ENCODE results near the gene THBS4. TPM values are rescaled to one million over a fixed set of nuclear protein-coding genes. Genes with fewer than 3 reads are reported as not detected.
"Not testable (repeated sequence)": the region's sequence is repeated elsewhere in the genome, so short reads cannot be mapped to it uniquely, and the experiment has no call there.

THBS4 gene
- total RNA-seq, 1 experiment from 2014 or later = 0.82 TPM

GRCh38 chr5:80103371-80103770 is 68.2 kb downstream of the THBS4 start:
- H3K4me3 Mint-ChIP-seq (ENCODE audit: unreplicated experiment) = no peak overlapping the region
- H3K4me1 Mint-ChIP-seq (ENCODE audit: insufficient read depth, unreplicated experiment) = no peaks in the 10 kb centered on the region
- H3K36me3 Mint-ChIP-seq (ENCODE audit: insufficient read depth, unreplicated experiment) = no peaks in the 10 kb centered on the region
- no peak for TF ChIP-seq CTCF (IDR thresholded peaks at IDR 0.05; ENCODE audit: unreplicated experiment)
- intact Hi-C loops (cut with micrococcal nuclease) = no loop called here
- no peak overlapping the region for H3K27ac Mint-ChIP-seq (ENCODE audit: low read depth, unreplicated experiment)
- CTCF ChIA-PET = interaction anchor here (1.9 to 2.1 kb wide), 2 partner anchors 12 to 204 kb away, joined by 6 to 10 read pairs; no protein-coding TSS in a partner anchor
- no TSS peak for BruUV-seq (replicated peaks)
- H3K9me3 Mint-ChIP-seq (ENCODE audit: unreplicated experiment) = peaks cover 7% of the 10 kb centered on the region
- no peak for DNase-seq (ENCODE audit: unreplicated experiment)
- POLR2A ChIA-PET = no interaction called here
- H3K27me3 Mint-ChIP-seq (ENCODE audit: insufficient read depth, unreplicated experiment) = no peaks in the 10 kb centered on the region

- ChIA-PET POLR2A (no interaction called here), CTCF (interaction anchor here (1.3 to 1.8 kb wide), 3 partner anchors 14 to 202 kb away, joined by 4 to 10 read pairs (median 7); no protein-coding TSS in a partner anchor)
- Mint-ChIP-seq H3K4me1 (ENCODE audit: insufficient read depth, unreplicated experiment) (no peaks in the 10 kb centered on the region), H3K4me3 (ENCODE audit: unreplicated experiment) (no peak overlapping the region), H3K27ac (ENCODE audit: low read depth, unreplicated experiment) (no peak overlapping the region), H3K27me3 (ENCODE audit: insufficient read depth, unreplicated experiment) (no peaks in the 10 kb centered on the region), H3K9me3 (ENCODE audit: unreplicated experiment) (peaks cover 7% of the 10 kb centered on the region), H3K36me3 (ENCODE audit: insufficient read depth, unreplicated experiment) (no peaks in the 10 kb centered on the region)
- BruUV-seq (replicated peaks) = no TSS peak
- DNase-seq (ENCODE audit: unreplicated experiment) = no peak
- intact Hi-C loops (cut with micrococcal nuclease) = no loop called here
- TF ChIP-seq CTCF (IDR thresholded peaks at IDR 0.05; ENCODE audit: unreplicated experiment) = no peak
Measured at GRCh38 chr5:80105698-80106439, 70.7 kb downstream of the THBS4 start.

- ChIA-PET POLR2A (no interaction called here), CTCF (interaction anchor here (1.3 to 1.8 kb wide), 3 partner anchors 15 to 200 kb away, joined by 4 to 10 read pairs (median 7); no protein-coding TSS in a partner anchor)
- no peak for TF ChIP-seq CTCF (IDR thresholded peaks at IDR 0.05; ENCODE audit: unreplicated experiment)
- no peaks in the 10 kb centered on the region for H3K27me3 Mint-ChIP-seq (ENCODE audit: insufficient read depth, unreplicated experiment)
- DNase-seq (ENCODE audit: unreplicated experiment) = no peak
- peaks cover 7% of the 10 kb centered on the region for H3K9me3 Mint-ChIP-seq (ENCODE audit: unreplicated experiment)
- H3K36me3 Mint-ChIP-seq (ENCODE audit: insufficient read depth, unreplicated experiment) = no peaks in the 10 kb centered on the region
- H3K4me1 Mint-ChIP-seq (ENCODE audit: insufficient read depth, unreplicated experiment) = no peaks in the 10 kb centered on the region
- H3K27ac Mint-ChIP-seq (ENCODE audit: low read depth, unreplicated experiment) = no peak overlapping the region
- no peak overlapping the region for H3K4me3 Mint-ChIP-seq (ENCODE audit: unreplicated experiment)
- intact Hi-C loops (cut with micrococcal nuclease) = no loop called here
- no TSS peak for BruUV-seq (replicated peaks)
Measured at GRCh38 chr5:80106916-80107315, 71.8 kb downstream of the THBS4 start.

GRCh38 chr5:80109646-80110478 is 74.7 kb downstream of the THBS4 start:
- H3K9me3 Mint-ChIP-seq (ENCODE audit: unreplicated experiment) = peaks cover 7% of the 10 kb centered on the region
- TF ChIP-seq CTCF (IDR thresholded peaks at IDR 0.05; ENCODE audit: unreplicated experiment) = no peak
- CTCF ChIA-PET = interaction anchor here (0.7 to 1.0 kb wide), 3 partner anchors 16 to 823 kb away, joined by 3 to 4 read pairs (median 3); no protein-coding TSS in a partner anchor
- DNase-seq (ENCODE audit: unreplicated experiment) = no peak
- H3K4me1 Mint-ChIP-seq (ENCODE audit: insufficient read depth, unreplicated experiment) = no peaks in the 10 kb centered on the region
- H3K27ac Mint-ChIP-seq (ENCODE audit: low read depth, unreplicated experiment) = no peak overlapping the region
- BruUV-seq (replicated peaks) = no TSS peak
- H3K4me3 Mint-ChIP-seq (ENCODE audit: unreplicated experiment) = no peak overlapping the region
- POLR2A ChIA-PET = interaction anchor here (1.0 kb wide), 1 partner anchor 18 kb away, joined by 4 read pairs; no protein-coding TSS in a partner anchor
- no peaks in the 10 kb centered on the region for H3K27me3 Mint-ChIP-seq (ENCODE audit: insufficient read depth, unreplicated experiment)
- no peaks in the 10 kb centered on the region for H3K36me3 Mint-ChIP-seq (ENCODE audit: insufficient read depth, unreplicated experiment)
- intact Hi-C loops (cut with micrococcal nuclease) = no loop called here

- H3K27me3 Mint-ChIP-seq (ENCODE audit: insufficient read depth, unreplicated experiment); H3K36me3 Mint-ChIP-seq (ENCODE audit: insufficient read depth, unreplicated experiment); CTCF ChIA-PET; POLR2A ChIA-PET; BruUV-seq (replicated peaks); H3K27ac Mint-ChIP-seq (ENCODE audit: low read depth, unreplicated experiment); H3K9me3 Mint-ChIP-seq (ENCODE audit: unreplicated experiment); DNase-seq (ENCODE audit: unreplicated experiment); intact Hi-C loops (cut with micrococcal nuclease); H3K4me3 Mint-ChIP-seq (ENCODE audit: unreplicated experiment); H3K4me1 Mint-ChIP-seq (ENCODE audit: insufficient read depth, unreplicated experiment): not testable (repeated sequence)
Measured at GRCh38 chr5:80111376-80111990, 76.3 kb downstream of the THBS4 start.

All from MCF 10A (cell line).